Liver (tissue), 3 donors: Measurements from ENCODE around the gene AP1M1.

Experiments used
- FOXA1 ChIP-seq: IDR thresholded peaks from 2 replicates; pipeline ENCODE4 v1.6.1; 2016; ENCODE audit warnings: antibody characterized with exemption
- RAD21 ChIP-seq, 2 donors: IDR thresholded peaks; 2 replicates each; pipeline ENCODE4 v1.6.1; 2016; ENCODE audit warnings: antibody characterized with exemption in 2 of 2, mild to moderate bottlenecking in 2 of 2
- RXRA ChIP-seq, 2 donors: IDR thresholded peaks; 2 replicates each; pipeline ENCODE4 v1.6.1; 2017 to 2018; ENCODE audit warnings: antibody characterized with exemption in 2 of 2, mild to moderate bottlenecking in 1 of 2
- TF ChIP-seq, protein P1 (sequence below): fragments of 150-350 bp; IDR thresholded peaks from 2 replicates; pipeline ENCODE4 v1.5.1; 2017; ENCODE audit warnings: improper control_type of control experiment, low read depth, low read length; ENCODE audit not compliant: missing input control
- TF ChIP-seq, protein P2 (sequence below): IDR thresholded peaks from 2 replicates; pipeline ENCODE4 v1.6.1; 2016; ENCODE audit warnings: antibody characterized with exemption
- donor health status: healthy.
- donor health status: healthy.

DNA sequence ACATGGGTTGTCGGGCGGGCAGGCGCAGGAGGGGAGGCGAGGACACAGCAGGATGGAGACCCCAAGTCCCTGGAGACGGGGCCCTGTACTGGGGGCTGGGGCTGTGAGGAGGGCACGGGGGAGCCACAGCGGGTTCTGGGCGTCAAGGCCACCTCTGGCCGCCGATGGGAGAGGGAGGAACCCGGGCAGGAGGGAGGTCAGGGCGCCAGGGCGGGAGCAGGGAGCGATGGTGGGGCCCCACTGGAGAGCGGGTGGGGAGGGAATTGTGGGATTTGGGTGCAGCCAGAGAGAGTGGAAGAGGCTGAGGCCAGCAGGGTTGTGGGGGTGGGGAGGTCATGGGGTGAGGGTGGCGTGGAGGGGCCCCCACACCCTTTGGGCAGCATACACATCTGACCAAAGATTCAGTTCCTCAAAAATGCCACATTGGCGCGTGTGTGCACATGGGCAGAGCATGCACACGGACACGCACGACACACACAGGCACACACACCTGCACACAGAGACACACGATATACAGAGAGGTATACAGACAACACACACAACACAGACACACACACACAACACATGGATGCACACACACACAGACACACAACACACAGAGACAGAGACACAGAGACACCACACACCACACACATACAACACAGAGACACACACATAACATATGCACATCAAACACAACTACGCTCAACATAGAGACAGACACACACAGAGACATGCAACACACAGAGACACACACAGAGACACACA, 54.9 kb downstream of the AP1M1 start:
- TF ChIP-seq, protein P1, sequence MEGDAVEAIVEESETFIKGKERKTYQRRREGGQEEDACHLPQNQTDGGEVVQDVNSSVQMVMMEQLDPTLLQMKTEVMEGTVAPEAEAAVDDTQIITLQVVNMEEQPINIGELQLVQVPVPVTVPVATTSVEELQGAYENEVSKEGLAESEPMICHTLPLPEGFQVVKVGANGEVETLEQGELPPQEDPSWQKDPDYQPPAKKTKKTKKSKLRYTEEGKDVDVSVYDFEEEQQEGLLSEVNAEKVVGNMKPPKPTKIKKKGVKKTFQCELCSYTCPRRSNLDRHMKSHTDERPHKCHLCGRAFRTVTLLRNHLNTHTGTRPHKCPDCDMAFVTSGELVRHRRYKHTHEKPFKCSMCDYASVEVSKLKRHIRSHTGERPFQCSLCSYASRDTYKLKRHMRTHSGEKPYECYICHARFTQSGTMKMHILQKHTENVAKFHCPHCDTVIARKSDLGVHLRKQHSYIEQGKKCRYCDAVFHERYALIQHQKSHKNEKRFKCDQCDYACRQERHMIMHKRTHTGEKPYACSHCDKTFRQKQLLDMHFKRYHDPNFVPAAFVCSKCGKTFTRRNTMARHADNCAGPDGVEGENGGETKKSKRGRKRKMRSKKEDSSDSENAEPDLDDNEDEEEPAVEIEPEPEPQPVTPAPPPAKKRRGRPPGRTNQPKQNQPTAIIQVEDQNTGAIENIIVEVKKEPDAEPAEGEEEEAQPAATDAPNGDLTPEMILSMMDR: no peak
- TF ChIP-seq FOXA1 (no peak), RXRA (IDR thresholded peaks at IDR 0.05) (no peak), RAD21 (IDR thresholded peaks at IDR 0.05) (no peak)
- TF ChIP-seq, protein P2, sequence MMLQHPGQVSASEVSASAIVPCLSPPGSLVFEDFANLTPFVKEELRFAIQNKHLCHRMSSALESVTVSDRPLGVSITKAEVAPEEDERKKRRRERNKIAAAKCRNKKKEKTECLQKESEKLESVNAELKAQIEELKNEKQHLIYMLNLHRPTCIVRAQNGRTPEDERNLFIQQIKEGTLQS: no peak
